ENCODE data around the gene DEPDC1B.
"Not testable (repeated sequence)": the region's sequence is repeated elsewhere in the genome, so short reads cannot be mapped to it uniquely, and the experiment has no call there.

DEPDC1B gene

GRCh38 chr5:60699609-60700415 lies at the start of gene DEPDC1B:
Gene DEPDC1B, minus strand, starts transcription at chr5:60700166. Its CDS starts 73 bp downstream, at chr5:60700093.
- Mint-ChIP-seq H3K4me1 (ENCODE audit: low read depth) (peaks cover 23% of the 10 kb centered on the region), H3K9me3 (no peaks in the 10 kb centered on the region), H3K27me3 (ENCODE audit: low read depth) (peaks cover 28% of the 10 kb centered on the region), H3K4me3 (peak within 1 kb of the TSS; percentile 97), H3K27ac (peak within 1 kb of the TSS; percentile 90), H3K36me3 (ENCODE audit: low read depth) (peaks cover 12% of the 10 kb centered on the region)

DNA sequence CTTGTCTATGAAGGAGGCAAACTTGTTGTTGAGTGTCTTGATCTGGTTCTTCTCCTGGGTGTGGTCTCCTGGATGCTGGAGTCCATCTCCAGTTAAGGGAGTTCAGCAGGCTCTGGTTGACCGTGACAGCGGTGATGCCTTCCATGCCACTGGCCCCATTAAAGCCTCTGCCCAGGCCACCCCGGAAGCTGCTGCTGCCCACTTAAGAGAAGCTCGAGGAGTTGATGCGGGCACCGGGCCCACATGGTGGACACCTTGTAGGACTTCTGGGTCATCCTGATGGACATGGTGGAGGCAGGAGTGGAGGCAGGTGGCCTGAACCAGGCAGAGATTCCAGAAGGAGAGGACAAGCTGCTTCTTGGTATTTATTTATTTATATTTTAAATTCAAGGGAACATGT lies 44.7 kb upstream of the DEPDC1B start:
- no peaks in the 10 kb centered on the region for H3K4me1 Mint-ChIP-seq (ENCODE audit: low read depth)
- peaks cover 9% of the 10 kb centered on the region for H3K9me3 Mint-ChIP-seq
- no peaks in the 10 kb centered on the region for H3K27me3 Mint-ChIP-seq (ENCODE audit: low read depth)
- H3K27ac Mint-ChIP-seq = no peak overlapping the region
- H3K4me3 Mint-ChIP-seq = no peak overlapping the region
- no peaks in the 10 kb centered on the region for H3K36me3 Mint-ChIP-seq (ENCODE audit: low read depth)

- H3K36me3 Mint-ChIP-seq (ENCODE audit: low read depth) = no peaks in the 10 kb centered on the region
- H3K27me3 Mint-ChIP-seq (ENCODE audit: low read depth) = no peaks in the 10 kb centered on the region
- no peak overlapping the region for H3K4me3 Mint-ChIP-seq
Measured at GRCh38 chr5:60743511-60744314, 43.7 kb upstream of the DEPDC1B start.

DNA sequence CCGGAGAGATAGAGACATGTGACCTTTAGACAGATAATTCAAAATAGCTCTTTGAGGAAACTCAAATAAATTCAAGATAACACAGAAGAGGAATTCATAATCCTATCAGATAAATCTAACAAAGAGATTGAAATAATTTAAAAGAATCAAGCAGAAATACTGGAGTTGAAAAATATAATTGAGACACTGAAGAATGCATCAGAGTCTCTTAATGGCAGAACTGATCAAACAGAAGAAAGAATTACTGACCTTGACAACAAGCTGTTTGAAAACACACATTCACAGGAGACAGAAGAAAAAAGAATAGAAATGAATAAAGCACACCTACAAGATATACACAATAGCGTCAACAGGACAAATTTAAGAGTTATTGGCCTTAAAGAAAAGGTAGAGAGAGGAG lies 40.4 kb upstream of the DEPDC1B start:
- Mint-ChIP-seq H3K4me1 (ENCODE audit: low read depth) (no peaks in the 10 kb centered on the region), H3K27me3 (ENCODE audit: low read depth) (no peaks in the 10 kb centered on the region), H3K36me3 (ENCODE audit: low read depth) (no peaks in the 10 kb centered on the region), H3K9me3 (peaks cover 9% of the 10 kb centered on the region), H3K27ac (no peak overlapping the region), H3K4me3 (no peak overlapping the region)

More at GRCh38 chr5:60743511-60744314, 43.7 kb upstream of the DEPDC1B start:
- Mint-ChIP-seq H3K4me1 (ENCODE audit: low read depth) (no peaks in the 10 kb centered on the region), H3K9me3 (peaks cover 9% of the 10 kb centered on the region), H3K27ac (no peak overlapping the region)

DNA sequence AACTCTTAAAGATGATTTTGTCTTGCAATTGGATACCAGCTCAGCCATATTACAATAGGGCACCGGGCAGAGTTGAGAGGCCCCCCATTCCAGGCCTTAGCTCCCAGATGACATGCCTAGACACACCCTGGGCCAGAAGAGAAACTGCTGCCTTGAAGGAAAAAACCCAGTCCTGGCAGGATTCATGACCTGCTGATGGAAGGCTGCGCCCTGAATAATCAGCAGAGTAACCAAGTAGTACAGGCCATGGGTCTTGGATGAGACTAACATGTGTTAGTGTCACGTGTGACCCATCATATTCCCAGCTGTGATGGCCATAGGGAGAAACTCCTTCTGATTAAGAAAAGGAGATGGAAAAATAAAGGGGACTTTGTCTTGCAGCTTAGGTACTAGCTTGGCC lies 39.0 kb upstream of the DEPDC1B start:
- Mint-ChIP-seq H3K36me3 (ENCODE audit: low read depth) (no peaks in the 10 kb centered on the region), H3K9me3 (peaks cover 9% of the 10 kb centered on the region), H3K27me3 (ENCODE audit: low read depth) (no peaks in the 10 kb centered on the region), H3K4me3 (no peak overlapping the region), H3K27ac (no peak overlapping the region), H3K4me1 (ENCODE audit: low read depth) (no peaks in the 10 kb centered on the region)

DNA sequence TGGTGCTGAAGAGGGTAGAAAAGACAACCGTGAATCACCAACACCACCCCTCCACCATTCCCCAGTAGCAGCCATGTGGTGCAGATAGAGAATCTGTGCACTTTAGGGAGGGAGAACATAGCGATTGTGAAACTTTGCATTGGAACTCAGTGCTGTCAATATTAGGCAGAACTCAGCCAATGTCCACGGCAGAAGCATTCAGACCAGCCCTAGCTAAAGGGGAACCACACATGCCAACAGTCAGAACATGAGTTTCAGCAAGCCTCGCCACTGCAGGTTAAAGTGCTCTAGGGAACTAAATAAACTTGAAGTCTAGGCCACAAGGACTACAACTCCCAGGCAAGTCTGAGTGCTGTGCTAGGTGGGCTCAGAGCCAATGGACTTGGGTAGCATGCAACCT lies 38.5 kb upstream of the DEPDC1B start:
- Mint-ChIP-seq H3K27me3 (ENCODE audit: low read depth) (no peaks in the 10 kb centered on the region), H3K4me3 (no peak overlapping the region), H3K27ac (no peak overlapping the region)

GRCh38 chr5:60730858-60731257 lies 30.9 kb upstream of the DEPDC1B start:
- H3K4me3 Mint-ChIP-seq; H3K36me3 Mint-ChIP-seq (ENCODE audit: low read depth); H3K27ac Mint-ChIP-seq; H3K9me3 Mint-ChIP-seq; H3K4me1 Mint-ChIP-seq (ENCODE audit: low read depth); H3K27me3 Mint-ChIP-seq (ENCODE audit: low read depth): not testable (repeated sequence)

More for the DNA sequence above, 38.5 kb upstream of the DEPDC1B start:
- no peaks in the 10 kb centered on the region for H3K4me1 Mint-ChIP-seq (ENCODE audit: low read depth)
- H3K9me3 Mint-ChIP-seq = peaks cover 9% of the 10 kb centered on the region
- no peaks in the 10 kb centered on the region for H3K36me3 Mint-ChIP-seq (ENCODE audit: low read depth)

DNA sequence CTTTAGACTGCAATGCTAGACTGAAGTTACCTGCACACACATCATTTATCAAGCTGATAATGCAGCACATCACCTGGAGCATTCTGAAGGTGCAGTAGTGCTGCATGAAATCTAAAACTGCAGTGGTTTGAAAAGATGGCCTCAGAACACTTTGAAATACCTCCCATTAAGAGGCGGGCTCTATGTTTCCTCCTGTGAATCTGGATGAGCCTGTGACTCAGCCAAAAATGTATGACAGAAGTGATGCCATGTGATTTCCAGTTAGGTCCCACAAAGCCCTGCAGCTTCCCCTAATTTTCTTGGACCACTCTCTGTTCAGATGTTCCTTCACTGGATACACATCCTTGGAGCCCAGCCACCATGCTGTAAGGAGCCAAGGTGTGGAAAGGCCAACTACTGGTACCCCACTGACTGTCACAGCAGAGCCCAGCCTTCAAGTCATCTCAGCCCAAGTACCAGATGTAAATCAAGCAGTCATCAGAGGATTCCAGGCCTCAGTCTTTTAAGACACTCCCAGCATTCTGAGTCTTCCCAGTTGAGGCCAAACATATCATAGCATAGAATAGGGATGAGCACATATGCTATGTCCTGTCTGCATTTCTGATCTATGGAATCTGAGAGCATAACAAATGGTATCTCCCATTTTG lies 27.2 kb upstream of the DEPDC1B start:
- Mint-ChIP-seq H3K4me1 (ENCODE audit: low read depth) (no peaks in the 10 kb centered on the region), H3K36me3 (ENCODE audit: low read depth) (no peaks in the 10 kb centered on the region), H3K27ac (no peak overlapping the region), H3K9me3 (no peaks in the 10 kb centered on the region), H3K4me3 (no peak overlapping the region), H3K27me3 (ENCODE audit: low read depth) (no peaks in the 10 kb centered on the region)

DNA sequence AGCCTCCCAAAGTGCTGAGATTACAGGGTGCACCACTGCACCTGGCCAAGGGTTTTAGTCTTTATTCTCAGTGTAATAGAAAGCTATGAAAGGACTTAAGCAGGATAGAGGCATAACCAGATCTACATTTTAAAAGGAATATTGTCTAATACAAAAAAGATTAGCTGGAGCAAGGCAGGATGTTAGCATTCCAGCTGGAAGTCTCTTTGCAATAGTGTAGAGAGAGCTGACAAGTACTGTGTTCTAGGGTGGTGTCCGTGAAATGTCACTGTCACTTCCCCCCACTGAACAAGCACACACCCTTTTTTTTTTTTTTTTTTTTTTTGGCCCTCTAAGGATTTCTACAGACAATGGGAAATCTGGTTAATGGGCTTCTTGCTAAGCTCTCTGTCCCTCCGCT lies 24.2 kb upstream of the DEPDC1B start:
- H3K27ac Mint-ChIP-seq = no peak overlapping the region
- no peaks in the 10 kb centered on the region for H3K9me3 Mint-ChIP-seq
- no peaks in the 10 kb centered on the region for H3K4me1 Mint-ChIP-seq (ENCODE audit: low read depth)
- no peak overlapping the region for H3K4me3 Mint-ChIP-seq
- no peaks in the 10 kb centered on the region for H3K27me3 Mint-ChIP-seq (ENCODE audit: low read depth)
- H3K36me3 Mint-ChIP-seq (ENCODE audit: low read depth) = no peaks in the 10 kb centered on the region

GRCh38 chr5:60722416-60722815 lies 22.4 kb upstream of the DEPDC1B start:
- H3K9me3 Mint-ChIP-seq = peaks cover 3% of the 10 kb centered on the region
- H3K4me1 Mint-ChIP-seq (ENCODE audit: low read depth) = no peaks in the 10 kb centered on the region
- no peak overlapping the region for H3K27ac Mint-ChIP-seq
- H3K27me3 Mint-ChIP-seq (ENCODE audit: low read depth) = no peaks in the 10 kb centered on the region
- H3K4me3 Mint-ChIP-seq = no peak overlapping the region
- H3K36me3 Mint-ChIP-seq (ENCODE audit: low read depth) = no peaks in the 10 kb centered on the region

GRCh38 chr5:60719329-60719728 lies 19.4 kb upstream of the DEPDC1B start:
- no peaks in the 10 kb centered on the region for H3K36me3 Mint-ChIP-seq (ENCODE audit: low read depth)
- H3K4me3 Mint-ChIP-seq = no peak overlapping the region
- no peaks in the 10 kb centered on the region for H3K4me1 Mint-ChIP-seq (ENCODE audit: low read depth)
- no peaks in the 10 kb centered on the region for H3K27me3 Mint-ChIP-seq (ENCODE audit: low read depth)
- peaks cover 13% of the 10 kb centered on the region for H3K9me3 Mint-ChIP-seq
- no peak overlapping the region for H3K27ac Mint-ChIP-seq

- no peaks in the 10 kb centered on the region for H3K27me3 Mint-ChIP-seq (ENCODE audit: low read depth)
- H3K36me3 Mint-ChIP-seq (ENCODE audit: low read depth) = no peaks in the 10 kb centered on the region
- H3K27ac Mint-ChIP-seq = no peak overlapping the region
- peaks cover 16% of the 10 kb centered on the region for H3K9me3 Mint-ChIP-seq
- H3K4me1 Mint-ChIP-seq (ENCODE audit: low read depth) = no peaks in the 10 kb centered on the region
- no peak overlapping the region for H3K4me3 Mint-ChIP-seq
Measured at GRCh38 chr5:60718166-60718892, 18.4 kb upstream of the DEPDC1B start.

- not testable (repeated sequence) for H3K27ac Mint-ChIP-seq; H3K4me1 Mint-ChIP-seq (ENCODE audit: low read depth); H3K36me3 Mint-ChIP-seq (ENCODE audit: low read depth); H3K4me3 Mint-ChIP-seq; H3K27me3 Mint-ChIP-seq (ENCODE audit: low read depth)
- H3K9me3 Mint-ChIP-seq = peaks cover 20% of the 10 kb centered on the region
Measured at GRCh38 chr5:60715201-60715928, 15.4 kb upstream of the DEPDC1B start.

DNA sequence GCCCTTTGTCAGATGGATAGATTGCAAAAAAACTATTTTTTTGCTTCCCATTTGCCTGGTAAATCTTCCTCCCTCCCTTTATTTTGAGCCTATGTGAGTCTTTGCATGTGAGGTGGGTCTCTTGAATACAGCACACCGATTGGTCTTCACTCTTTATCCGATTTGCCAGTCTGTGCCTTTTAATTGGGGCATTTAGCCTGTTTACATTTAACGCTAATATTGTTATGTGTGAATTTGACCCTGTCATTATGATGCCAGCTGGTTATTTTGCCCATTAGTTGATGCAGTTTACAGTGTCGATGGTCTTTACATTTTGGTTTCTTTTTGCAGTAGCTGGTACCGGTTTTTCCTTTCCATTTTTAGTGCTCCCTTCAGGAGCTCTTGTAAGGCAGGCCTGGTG lies 13.0 kb upstream of the DEPDC1B start:
- H3K4me3 Mint-ChIP-seq = no peak overlapping the region
- H3K27ac Mint-ChIP-seq = no peak overlapping the region
- no peaks in the 10 kb centered on the region for H3K36me3 Mint-ChIP-seq (ENCODE audit: low read depth)
- peaks cover 13% of the 10 kb centered on the region for H3K27me3 Mint-ChIP-seq (ENCODE audit: low read depth)
- peaks cover 20% of the 10 kb centered on the region for H3K9me3 Mint-ChIP-seq
- no peaks in the 10 kb centered on the region for H3K4me1 Mint-ChIP-seq (ENCODE audit: low read depth)

Data from T-helper 1 cell treated with Interleukin-12 subunit alpha and Interleukin-12 subunit beta and Interleukin-4 antibody, amounts not matched to agents 30 μg/mL and 1 μg/mL, for 36 hours (primary cell).